Stimulated activated CD8-positive, alpha-beta memory T cell treated with anti-CD3 and anti-CD28 coated beads, Interleukin-15, amount 100 ng/mL, for 48 hours (primary cell): Measurements from ENCODE around the gene MUC5AC.
"Not testable (repeated sequence)": the region's sequence is repeated elsewhere in the genome, so short reads cannot be mapped to it uniquely, and the experiment has no call there.

Experiments
- DNase-seq, 2 donors: peaks; one replicate each; pipeline ENCODE4 v3.0.0-alpha.2; 2020; ENCODE audit warnings: low read depth in 2 of 2

MUC5AC gene

DNA sequence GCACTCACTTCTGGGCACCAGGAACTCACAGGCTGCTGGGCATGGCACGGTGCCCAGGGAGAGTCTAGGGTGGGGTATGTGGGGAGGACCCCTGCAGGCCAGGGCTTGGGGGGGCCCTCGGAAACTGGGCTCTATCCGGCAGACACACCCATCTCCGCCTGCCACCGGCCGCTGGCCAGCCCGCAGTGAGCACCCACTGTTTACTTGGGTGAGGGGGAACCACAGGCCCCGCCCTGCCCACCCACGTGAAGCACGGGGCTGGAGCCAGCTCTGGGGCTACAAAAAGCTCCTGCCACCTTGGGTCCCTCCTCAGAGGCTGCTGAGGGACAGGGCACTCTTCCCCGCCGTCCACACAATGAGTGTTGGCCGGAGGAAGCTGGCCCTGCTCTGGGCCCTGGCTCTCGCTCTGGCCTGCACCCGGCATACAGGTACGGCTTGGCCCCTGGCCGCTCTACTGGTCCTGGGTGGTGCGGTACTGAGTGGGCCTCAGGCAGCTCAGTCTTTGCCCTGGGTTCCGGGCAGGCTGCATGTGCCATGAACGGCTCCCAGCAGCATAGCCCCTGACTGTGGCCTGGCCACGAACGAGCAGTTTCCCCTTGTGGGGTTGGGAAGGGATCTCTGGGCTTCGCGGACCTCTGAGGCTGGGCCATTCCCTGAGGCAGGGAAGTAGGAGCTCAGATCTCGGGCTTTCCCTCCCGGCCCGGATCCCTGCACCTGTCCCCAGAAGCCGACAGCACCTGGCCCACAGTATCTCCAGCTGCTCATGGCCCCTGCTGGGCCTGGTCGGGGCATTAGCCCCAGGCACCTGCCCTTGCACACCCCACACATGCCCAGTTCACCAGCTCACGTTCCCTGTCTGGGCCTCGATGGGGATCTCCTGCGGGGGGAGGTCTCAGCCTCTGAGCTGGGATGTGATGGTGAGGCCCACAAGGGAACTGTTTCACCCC lies at the start of gene MUC5AC:
Gene MUC5AC, plus strand, starts transcription at position 309 of the 947 bp plus-strand sequence. Its CDS starts 47 bp downstream, at position 356.
- DNase-seq, result no peak

DNA sequence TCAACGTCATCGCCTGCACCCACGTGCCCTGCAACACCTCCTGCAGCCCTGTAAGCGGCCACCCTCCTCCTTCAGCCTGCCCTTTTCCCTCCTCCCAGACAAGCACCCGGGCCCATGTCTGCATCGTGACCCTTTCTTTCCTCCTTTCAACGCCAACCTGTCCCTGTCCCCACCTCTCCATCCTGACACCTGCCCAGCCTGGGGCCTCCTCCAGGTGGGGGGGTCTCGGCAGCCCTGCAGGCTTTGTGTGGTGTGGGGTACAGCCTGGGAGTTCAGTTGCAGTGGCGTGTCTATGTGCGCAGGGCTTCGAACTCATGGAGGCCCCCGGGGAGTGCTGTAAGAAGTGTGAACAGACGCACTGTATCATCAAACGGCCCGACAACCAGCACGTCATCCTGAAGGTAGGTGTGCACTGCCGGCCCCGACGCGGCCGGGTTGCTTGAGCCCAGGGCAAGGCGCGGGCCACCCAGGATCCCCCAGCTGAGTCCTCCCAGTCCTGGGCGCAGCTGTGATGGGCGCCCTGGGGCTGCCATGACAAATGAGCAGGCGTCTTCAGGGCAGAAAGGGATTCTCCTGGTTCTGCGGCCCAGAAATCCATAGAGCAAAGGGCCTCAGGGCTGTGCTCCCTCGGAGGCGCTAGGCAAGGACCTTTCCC lies 49.4 kb upstream of the MUC5AC start:
- no peak for DNase-seq

DNA sequence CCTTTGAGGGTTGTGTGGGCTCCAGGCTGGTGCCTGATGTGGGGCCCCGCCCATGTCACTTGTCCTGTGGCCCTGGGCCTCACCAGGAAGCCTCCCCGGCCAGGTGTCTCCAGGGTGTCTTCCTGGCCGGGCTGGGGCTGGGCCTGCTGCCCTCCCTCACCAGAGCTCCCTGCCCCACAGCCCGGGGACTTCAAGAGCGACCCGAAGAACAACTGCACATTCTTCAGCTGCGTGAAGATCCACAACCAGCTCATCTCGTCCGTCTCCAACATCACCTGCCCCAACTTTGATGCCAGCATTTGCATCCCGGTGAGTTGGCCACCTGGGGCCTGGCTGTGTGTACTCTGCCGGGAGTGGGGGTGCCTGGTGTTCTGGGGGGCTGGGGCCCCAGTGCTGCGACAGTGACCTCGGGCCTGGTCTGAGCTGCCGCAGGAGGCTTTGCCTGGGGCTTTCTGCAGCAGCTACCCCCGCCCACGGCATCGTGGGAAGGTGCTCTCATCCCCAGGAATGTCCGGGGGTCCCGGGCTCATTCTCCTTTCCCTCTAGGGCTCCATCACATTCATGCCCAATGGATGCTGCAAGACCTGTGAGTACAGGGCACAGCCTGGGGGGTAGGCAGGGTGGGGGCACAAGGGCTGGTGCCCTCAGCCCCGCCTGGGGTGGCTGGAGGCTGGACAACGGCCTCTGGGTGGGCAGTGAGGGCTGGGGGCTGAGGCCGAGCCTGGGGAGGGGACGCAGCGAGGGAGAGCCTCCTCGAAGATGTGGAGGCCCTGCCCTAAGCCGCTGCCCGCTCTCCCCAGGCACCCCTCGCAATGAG lies 48.4 kb upstream of the MUC5AC start:
- no peak for DNase-seq

DNA sequence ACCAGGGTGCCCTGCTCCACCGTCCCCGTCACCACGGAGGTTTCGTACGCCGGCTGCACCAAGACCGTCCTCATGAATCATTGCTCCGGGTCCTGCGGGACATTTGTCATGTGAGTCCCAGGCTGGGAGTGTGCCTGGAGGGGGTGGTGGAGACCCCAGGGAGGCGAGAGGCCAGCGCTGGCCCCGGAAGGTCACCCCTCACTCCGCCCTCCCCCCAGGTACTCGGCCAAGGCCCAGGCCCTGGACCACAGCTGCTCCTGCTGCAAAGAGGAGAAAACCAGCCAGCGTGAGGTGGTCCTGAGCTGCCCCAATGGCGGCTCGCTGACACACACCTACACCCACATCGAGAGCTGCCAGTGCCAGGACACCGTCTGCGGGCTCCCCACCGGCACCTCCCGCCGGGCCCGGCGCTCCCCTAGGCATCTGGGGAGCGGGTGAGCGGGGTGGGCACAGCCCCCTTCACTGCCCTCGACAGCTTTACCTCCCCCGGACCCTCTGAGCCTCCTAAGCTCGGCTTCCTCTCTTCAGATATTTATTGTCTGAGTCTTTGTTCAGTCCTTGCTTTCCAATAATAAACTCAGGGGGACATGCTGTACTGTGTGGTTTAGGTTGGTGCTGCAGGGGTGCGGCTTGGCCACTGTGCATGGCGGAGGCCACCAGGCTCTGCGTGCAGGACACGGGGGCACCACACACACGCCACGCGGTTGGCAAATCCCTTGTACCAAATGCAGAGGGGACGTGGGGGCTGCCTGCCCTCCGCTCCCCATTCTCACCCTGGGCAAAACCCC lies 47.6 kb upstream of the MUC5AC start:
- no peak for DNase-seq

DNA sequence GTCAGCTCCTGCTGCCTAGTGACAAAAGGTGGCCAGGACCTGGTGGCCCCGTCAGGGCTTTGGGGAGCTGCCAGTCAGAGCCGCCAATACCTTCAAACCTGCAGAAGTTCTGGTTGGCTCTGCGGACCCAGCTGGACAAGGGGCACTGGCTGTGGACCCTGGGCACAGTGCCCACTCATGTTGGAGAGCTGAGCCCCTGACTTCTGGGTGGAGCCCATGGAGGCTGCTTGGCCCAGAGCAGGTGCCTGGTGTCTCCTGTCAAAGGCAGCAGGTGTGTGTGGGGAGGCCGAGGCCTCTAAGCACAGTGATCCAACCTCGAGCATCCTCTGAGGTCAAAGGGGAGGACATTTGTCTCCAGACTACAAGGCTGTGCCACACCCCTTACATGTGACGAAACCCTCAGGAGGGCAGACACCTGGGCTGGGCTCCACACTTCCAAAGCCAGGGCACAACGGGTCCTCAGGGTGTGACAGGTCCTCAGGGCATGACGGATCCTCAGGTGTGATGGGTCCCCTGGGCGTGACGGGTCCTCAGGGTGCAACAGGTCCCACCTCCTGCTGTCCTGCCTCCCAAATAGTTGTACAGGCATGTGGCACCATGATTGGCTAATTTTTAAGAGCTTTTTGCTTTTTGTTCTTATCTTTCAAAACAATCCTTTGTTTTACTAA lies 46.1 kb upstream of the MUC5AC start:
- DNase-seq, result no peak

- DNase-seq, result no peak
Measured at GRCh38 chr11:1112351-1113191, 45.2 kb upstream of the MUC5AC start.

DNA sequence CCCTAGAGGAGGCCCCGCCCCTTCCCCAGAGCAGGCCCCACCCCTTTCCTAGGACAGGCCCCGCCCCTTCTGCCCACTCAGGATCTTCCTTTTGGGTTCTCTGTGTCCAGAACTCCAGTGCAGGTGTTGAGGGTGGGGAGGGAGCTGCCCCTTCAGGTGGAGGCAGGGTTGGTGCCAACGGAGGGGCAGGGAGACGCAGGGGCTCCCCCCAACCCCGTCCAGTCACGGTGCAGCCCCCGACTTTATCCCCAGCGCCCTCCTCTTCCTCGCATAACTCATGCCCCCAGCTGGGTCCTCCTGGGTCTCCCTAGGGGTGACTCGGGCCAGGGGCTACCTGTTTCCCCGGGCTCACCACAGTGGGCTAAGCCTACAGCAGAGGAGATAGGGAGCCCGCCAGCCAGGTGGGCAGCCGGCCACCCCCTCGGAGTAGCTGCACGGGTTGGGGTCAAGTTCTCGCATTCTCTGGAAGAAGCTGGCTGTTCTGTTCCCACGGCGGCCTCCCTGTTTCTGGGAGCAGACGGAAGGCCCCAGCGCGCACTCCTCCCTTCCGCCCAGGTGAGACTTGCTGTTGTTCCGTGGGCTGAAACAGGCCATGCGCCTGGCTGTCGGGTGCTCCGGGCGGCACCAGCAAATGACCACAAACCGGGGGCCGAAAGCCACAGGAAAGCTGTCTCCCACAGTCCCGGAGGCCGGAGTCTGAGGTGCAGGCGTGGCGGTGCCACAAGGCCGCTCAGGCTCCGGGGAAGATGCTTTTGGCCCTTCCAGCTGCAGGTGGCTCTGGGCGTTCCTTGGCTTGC lies 44.1 kb upstream of the MUC5AC start:
- no peak for DNase-seq

DNA sequence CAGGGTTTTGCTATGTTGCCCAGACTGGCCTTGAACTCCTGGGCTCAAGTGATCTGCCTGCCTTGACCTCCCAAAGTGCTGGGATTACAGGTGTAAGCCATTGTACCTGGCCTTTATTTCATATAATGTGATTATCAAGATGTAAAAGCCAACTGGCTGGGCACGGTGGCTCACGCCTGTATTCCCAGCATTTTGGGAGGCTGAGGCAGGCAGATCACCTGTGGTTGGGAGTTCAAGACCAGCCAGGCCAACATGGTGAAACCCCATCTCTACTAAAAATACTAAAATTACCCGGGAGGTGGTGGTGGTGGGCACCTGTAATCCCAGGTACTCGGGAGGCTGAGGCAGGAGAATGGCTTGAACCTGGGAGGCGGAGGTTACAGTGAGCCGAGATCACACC lies 42.5 kb upstream of the MUC5AC start:
- DNase-seq, result not testable (repeated sequence)

DNA sequence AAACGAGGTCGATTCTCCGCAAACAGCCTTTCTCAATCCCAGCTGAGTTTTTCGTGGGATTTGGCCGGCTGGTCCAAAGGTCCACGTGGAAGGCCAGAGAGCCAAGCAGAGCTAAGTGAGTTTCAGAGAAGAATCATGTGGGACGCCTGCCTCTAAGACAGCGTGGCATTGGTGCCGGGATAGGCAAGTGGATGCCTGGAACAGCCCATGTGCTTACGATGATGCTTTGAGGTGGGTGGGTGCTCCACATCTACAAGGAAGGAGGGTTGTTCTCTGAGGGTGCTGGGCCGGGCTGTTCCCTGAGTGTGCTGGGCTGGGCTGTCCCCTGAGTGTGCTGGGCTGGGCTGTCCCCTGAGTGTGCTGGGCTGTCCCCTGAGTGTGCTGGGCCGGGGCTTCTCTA lies 41.6 kb upstream of the MUC5AC start:
- no peak for DNase-seq

- no peak for DNase-seq
Measured at GRCh38 chr11:1116666-1117390, 40.9 kb upstream of the MUC5AC start.

DNA sequence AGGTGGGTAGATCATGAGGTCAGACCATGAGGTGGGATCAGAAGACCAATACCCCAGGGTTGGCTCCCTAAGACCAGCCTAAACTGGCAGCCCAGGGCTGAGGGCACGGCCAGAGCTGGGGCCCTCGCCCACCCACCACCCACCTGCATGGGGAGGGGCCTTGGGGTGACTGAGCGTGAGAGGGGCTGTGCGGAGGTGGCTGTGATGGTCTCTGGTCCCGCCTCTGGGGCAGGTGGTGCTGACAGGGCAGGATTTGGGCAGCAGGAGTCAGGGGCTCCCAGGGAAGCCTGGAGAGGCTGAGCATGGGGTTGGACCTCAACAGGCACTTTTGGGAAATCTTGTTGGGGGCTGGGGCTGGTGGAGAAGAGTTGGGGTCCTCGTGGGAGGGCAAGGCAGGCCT lies 39.8 kb upstream of the MUC5AC start:
- DNase-seq, result no peak

DNA sequence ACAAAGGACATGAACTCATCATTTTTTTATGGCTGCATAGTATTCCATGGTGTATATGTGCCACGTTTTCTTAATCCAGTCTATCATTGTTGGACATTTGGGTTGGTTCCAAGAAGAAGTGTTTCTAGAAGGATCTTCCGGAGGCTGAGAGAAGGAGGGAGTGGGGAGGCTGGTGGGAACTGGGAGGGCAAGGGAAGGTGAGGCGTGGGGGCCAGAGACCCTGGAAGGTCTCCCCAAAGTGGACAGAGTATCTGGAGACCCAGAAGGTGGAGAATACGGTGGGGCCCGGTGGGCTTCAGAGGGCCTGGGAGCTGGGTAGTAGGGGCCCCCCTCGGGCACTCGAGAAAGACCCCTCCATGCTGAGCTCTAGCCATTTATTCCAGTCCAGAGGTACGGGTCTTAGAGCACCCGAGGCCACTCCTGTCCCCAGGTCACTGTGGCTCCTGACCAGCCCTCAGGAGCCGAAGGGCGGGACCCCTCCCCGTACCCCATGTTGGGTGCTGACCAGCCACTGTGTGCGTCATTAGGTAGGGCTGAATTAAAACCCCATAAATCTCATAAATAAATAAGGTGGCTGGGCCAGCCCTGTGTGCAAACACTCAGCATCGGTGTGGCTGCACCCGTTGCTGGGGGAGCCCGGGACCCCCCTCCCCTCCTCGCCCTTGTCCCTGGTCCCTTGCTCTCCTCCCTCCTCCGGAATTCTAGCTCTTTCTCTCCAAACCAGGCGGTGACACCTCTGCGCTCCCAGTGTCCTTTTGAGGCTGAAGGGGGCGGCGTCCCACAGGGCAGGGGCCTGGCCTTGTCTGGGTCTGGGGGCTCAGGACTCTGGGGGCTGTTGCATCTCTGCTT lies 38.8 kb upstream of the MUC5AC start:
- no peak for DNase-seq

DNA sequence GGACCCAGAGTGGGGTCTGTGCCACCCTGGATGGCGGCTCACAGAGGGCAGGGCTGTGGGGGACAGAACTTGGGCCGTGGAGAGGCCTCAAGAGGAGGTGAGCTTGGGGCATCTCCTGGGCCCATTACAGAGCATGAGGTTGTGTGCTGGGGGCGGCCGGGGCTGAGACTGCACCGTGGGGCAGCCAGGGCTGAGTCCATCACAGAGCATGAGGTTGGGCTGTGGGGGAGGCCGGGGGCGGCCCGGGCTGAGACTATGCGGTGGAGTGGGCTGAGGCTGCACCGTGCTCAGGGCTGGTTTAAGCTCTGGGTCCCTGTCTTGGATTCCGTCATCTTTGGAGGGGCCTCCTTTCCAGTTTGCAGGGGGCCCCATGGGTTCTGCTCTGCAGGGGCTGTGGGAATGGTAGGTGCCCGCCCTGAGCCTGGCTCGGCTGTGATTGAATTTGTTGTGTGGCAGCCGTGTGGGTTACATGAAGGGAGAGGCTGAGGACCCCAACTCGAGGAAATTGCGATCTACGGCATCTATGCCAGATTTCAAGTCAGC lies 38.1 kb upstream of the MUC5AC start:
- DNase-seq, result no peak

DNA sequence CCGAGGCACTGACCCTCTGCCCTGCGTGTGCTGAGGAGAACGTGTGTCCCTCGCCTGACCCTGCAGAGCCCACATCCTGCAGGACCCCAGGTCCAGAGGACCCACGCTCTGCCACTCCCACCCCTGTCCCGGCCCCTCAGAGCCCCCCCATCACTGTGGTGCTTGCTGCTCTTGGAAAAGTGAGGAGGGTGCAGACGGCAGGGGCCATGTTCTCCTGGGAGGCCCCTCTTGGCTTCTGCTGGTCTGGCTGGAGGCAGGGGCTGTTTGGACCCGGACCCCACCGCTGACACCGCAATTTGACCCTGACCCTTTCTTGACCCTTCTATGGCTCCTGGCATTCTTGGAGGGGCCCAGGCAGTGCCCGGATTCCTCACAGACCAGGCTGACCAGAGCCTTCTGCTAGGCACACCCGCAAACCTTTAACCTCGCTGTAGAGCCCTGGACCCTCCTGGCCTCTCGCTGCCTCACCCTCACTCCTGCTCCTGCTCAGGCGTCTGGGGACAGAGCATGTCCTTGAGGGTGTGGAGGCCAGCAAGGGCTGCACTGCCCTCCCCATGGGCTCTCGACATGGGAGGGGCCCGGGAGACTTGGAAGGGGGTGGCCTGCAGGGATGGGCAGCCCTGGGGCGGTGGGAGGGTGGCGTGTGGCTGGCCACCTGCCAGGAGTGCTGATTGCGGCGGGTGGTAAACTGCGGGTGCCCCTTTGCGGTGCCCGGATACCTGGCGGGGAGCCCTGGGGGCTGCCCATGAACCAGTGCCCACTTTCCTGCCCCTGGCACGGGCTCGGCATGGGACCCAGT lies 37.0 kb upstream of the MUC5AC start:
- no peak for DNase-seq

GRCh38 chr11:1121331-1121812 lies 36.4 kb upstream of the MUC5AC start:
- DNase-seq, result no peak
